Stimulated activated CD8-positive, alpha-beta memory T cell treated with anti-CD3 and anti-CD28 coated beads, Interleukin-12 subunit alpha, Interleukin-12 subunit beta, amount 100 ng/mL, for 24 hours (primary cell): ENCODE results near the gene AFF2.

ENCODE experiments used
- DNase-seq: peaks from one replicate; pipeline ENCODE4 v3.0.0-alpha.2; 2020; ENCODE audit errors: extremely low read depth

Gene AFF2

DNA sequence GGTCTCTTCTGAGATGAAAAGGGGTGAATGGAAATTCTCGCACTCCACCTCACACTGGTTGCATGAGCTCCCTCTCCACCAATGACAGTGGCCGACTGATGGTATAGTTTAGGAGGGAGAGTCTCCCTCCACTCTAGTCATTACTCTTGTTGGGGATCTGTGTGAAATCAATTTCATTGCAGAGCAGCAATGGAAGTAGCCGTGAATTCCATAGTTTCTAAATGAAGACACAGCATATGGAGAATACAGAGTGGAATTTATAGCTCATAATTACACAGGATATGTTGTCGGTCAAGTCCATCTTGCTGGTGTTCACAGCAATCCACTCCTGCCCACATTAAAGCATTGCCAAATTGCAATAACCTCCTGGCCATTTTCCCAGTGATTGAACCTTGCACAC, 426.0 kb downstream of the AFF2 start:
- DNase-seq, result no peak

DNA sequence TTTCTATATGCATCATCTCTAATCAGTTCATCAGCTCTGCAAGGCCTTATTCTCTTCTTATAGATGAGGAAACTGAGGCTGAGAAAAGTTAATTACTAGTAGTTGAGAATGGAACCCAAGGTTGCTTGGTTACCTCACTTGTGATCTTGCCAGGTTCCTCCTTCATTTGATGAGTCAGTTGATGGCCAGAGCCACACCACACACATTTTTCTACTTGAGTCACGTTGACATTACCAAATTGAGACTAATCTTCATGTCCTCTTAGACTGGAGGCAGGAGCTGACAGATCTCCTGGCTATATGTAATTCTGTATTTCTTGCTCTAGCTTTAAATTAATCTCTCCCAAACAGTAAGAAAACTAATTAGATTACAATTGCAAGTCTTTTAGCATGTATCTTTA, 428.4 kb downstream of the AFF2 start:
- DNase-seq, result no peak

DNA sequence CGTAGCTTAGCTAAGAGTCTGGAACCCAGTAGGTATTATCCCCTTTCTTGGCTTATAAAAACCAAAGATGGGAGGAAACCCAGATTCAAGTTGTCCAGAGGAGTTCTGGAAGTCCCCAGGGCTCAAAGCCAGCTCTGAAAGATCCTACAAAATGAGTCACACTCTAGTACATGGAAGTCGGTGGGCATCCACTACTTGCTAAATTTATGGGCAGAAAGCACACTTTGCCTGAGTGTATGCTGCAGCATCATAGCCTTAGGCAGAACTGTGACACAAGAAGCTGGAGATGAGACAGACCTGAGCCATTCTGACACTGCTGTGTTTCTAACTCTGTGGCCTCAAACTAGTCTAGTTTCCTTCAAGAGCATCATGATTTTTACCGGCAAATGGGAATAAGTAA, 429.3 kb downstream of the AFF2 start:
- no peak for DNase-seq

DNA sequence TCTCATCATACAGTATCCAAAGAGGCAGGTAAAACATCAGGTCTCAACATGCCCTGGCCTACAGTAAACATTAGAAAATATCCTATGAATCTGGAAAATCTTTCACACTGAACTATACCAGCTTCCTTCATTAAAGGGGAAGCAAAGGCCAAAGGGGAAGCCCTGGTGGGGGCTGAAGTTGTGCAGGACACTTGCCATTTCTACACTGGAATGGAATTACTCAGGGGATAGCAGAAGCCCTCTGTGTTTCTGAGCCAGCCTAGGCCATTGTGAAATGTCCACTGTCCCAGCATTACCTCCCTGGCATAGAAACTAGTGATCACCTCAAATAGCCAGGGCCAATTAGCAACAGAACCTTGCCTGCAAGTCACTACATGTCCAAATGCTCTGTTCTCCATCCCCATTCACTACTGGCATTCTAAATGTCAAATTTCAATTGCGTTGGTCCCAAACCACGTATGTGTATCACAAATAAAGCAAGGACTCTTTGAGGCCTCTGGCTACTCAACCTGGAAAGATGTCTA, 429.9 kb downstream of the AFF2 start:
- no peak for DNase-seq

DNA sequence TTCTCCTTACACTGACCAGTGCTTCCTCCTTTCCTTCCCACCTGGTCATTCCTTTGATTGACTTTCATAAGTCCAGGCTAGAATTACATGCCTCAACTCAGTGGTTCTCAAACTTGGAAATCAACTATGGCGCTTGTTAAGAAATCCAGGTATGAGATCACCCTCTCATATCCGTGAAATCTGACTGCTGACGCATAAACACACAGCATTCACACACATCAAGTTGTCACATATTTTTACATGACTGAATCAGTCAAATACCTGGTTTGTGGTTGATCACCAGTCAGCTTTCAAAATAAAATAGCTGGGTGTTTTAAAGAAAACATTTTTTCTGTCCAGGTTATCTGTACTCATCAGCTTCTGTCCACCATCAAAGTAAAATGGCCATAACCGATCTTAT, 433.5 kb downstream of the AFF2 start:
- DNase-seq, result no peak

DNA sequence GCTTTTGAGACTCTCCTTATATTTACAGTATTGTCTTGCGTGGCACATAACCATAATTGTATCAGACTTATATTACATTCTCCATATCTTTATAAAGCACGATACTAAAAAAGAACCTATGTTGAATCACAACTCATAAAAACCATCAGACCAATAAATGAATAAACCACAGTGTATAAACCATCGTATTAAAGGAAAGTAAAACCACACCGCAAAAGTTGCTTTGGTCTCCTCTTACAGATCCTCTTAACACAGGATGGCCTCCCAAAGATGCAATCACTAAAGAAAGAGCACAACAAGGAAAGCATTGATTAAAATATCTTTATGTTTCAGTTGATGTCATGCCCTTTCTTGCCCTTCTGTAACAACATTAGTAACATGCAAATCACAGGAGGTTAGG, 437.9 kb downstream of the AFF2 start:
- no peak for DNase-seq

DNA sequence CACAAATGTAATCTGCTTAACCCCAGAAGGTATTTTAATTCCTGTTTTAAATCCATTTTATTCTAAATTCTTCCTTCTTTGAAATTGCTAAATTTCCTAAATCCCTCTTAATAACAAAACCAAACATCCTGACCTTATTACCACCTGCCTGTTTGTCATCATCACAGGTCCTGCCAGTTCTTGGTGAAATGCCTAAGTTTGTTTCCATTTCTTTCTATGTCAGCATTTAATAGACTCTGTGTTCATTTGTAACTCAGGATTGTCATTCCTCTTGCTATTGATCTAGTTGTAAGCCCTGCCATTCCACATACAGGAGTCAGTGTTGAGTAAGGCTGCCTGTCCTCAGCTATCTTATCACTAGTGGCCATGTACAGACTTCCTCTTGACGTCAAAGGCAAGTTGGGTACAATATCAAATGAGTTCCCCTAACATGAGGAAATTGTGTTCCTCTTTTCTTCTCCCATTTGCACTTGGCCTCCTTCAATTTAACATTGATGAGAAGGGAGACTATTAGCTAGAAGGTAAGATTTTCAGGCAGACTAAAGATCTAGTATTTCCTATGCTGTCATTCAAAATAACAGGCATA, 440.1 kb downstream of the AFF2 start:
- DNase-seq, result no peak

DNA sequence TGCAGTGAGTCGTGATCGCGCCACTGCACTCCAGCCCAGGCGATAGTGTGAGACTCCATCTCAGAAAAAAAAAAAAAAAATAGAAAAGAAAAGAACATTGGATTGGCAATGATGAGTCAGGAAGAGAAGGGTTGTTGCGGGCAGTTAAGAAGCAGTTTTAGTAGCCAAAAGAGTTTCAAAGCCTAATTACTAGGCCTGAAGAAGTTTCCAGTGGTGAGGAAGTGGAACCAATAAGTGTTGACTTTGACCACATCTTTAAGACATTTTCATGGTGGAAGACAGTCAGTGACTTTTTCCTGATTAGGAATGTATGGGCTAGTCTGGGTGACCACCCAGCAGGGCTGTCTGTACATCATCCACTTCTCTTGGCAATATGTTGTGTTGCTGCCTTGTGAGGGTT, 442.3 kb downstream of the AFF2 start:
- no peak for DNase-seq

DNA sequence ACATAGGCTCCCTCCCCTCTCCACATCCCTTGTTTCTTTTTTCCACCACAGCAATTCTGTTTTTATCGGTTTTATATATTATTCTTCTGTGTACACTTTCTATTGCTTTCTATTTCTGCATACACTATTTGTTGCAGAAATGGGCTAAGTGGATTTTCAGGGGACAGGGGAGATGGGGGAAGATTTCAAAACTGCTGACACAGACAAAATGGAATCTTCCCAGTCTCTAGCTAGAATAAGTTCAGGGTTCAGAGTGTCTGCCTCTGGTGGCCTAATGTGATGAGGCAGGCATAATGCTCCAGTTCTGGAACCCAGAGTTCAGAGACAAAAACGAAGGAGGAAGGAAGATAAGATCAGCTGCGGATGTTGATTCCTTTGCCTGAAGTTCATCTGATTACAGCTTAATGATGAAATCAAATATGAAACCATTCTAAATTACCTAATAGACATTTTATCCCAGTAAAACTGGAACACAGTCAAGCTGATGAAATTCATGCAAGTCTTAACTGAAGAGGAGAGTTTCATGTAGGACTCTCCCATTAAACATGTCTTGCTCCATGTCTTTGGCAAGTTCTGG, 447.1 kb downstream of the AFF2 start:
- no peak for DNase-seq

DNA sequence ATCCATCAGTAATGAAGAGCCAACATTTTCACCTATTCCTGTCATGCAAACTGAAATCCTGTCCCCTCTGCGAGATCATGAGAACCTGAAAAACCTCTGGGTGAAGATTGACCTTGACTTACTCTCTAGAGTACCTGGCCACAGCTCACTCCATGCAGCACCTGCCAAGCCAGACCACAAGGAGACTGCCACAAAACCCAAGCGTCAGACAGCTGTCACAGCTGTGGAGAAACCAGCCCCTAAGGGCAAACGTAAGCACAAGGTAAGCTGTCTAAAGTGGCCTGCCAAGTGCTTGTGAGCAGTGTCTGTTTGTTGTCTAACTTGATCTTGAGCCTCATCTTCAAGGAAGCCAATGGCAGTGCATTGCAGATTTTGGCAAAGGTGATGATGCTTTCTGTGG, 455.9 kb downstream of the AFF2 start:
- DNase-seq, result no peak

DNA sequence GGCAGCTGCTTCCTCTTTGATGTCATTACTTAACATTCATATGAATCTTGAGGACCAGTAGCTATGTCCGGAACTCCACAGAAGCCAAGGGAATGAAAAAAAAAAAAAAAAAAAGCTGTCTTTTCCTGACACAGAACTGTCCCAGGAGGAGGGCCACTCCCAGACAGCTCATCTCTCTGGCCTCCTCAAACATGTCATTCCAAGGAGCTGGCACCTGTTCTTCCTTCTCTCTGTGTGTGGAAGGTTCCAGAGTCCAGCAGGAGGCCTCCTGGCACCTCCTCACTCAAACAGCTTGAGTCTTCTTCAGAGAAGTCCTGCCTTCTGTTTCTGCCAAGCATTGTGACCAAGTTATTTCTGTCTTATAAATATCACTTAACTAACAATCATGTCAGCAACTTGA, 458.5 kb downstream of the AFF2 start:
- no peak for DNase-seq

DNA sequence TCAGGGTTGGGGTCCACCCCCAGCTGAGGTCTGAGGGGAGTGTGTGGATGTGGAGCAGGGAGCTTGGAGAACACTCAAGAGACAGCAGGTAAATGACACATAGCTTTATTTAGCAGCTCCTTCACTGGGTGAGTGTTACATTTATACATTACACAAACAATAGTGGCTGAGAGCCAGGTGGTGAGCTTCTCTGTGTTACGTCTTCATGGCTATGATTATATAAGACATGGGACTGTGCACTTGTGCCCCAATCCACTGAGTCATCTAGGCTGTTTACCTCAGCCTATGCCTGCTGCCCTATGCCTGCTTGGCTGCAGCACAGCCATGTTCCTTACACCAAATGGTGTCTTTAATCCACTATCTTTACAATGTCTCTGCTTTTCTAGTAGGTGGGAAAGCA, 459.6 kb downstream of the AFF2 start:
- DNase-seq, result no peak

DNA sequence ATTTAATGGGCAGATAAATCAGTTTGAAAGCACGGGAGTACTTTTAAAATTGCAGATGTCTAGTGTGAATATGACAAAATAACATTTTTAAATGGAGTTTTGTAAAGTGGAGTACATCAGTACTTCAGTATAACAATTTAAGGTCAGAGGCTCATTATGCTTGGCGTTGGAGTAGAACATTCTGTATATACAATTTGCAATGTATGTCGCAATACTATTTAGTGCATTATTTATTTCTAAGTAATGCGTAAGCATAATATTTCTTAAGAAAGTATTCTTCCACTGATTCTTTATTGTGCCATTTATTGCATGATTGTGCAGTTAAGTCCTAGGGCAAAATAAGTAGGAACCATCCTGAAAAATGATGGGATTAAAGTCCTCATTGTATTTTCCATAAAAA, 461.6 kb downstream of the AFF2 start:
- no peak for DNase-seq

DNA sequence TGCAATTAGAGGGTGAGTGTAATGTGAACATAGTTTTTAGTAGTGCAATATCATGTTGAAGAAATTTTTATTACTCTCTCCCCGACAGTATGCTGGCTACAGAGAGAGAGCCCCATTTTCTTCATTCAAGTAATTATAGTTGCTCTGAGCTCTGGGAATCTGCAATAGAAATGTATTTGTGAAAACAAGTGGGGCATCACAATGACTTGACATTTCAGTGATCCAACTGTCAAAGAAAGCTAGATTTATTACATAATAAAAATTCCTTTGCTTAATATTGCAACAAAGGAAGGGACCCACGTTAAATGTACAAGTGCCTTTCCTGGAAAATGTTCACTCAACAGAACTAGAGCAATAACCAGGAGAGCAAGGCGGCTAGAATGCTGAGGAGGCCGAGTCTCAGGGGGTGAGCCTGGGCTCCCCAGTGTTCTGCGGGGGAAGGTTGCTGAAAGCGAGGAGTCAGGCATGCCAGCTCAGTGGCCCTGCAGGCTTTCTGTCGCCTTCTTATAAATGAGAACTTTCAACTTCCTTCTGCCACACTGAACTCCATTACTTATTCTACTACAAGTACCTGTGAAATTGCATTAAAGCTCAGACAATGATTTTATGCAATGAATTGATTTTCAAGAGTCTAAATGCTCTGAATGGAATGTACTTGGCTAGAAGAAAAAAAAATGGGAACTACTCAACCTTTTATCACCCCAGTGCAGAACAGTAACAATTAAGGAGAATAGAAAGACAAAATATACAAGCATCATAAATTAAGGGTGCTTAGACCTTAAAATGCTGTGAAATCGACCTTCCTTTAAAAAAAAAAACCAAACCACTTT, 476.4 kb downstream of the AFF2 start:
- DNase-seq, result no peak

DNA sequence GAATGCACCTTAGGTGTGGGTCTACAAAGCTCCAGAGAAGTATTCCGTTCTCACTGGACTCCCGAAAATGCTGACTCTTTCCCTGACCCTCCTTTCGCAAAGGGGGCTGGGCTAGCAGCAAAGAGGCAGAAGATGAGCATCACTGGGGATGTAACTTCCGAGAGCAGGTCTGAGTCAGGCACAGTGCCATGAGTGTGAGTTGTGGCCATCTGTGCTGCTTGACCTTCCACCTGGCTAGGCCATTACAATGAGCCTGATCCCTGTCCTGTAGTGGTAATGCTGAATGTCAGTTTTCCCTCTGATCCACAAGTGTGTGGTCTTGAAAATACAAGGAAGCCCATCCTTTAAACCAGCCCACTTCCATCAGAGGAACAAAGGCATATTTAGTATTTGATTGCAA, 479.4 kb downstream of the AFF2 start:
- no peak for DNase-seq

DNA sequence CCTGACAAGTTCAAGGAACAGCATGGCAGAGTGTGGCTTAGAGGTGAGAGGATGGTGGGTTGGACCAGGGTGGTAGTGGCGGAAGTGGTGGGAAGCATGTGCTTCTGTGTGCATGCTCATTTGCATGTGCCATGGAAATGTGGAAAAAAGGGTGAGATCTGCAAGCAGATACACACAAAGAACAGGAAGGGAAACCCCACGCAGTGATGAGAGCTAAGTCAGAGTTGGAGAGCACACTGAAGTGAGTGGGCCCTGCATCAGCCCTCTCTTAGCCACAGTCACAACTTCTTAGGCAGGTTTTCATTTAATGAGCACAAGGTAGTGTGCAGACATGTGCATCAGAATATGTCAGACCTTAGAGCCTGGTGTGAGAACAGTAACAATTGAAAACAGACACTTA, 483.8 kb downstream of the AFF2 start:
- no peak for DNase-seq

DNA sequence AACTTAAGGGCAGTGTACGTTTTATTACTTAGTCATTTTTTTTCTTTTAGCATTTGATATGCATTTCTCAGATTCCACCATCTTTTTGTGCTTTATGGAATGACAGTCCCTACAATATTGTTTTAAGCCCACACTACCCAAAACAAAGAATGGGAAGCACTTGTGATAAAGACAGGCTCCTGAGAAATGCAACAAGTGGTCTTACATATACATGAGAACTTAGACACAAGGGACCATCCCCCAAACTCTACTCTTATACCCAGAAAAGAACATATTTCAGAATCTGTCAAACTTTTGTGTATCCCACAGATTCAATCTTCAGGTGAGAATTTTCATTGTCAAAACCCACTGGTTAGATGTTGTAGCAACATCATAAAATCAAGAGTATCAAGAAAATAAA, 491.1 kb downstream of the AFF2 start:
- DNase-seq, result no peak

DNA sequence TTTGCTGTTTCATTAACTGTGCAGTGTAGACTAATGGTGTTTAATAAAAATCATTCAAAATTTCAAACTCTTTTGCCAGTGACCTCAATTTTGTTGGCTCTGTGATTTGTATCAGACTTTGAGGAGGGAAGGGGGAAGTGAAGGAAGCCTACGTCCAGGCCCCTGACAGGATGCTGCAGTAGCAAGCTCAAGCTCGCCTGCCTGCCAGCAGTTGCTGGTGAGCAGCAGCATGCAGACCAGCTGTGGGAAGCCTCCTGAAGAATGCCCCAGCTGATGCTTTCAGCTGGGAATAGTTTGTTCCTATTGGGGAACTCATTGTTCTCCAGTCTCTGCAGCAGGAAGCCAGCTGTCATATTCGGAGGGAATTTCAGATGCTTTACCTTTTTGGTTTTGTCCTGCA, 495.2 kb downstream of the AFF2 start:
- DNase-seq, result no peak

DNA sequence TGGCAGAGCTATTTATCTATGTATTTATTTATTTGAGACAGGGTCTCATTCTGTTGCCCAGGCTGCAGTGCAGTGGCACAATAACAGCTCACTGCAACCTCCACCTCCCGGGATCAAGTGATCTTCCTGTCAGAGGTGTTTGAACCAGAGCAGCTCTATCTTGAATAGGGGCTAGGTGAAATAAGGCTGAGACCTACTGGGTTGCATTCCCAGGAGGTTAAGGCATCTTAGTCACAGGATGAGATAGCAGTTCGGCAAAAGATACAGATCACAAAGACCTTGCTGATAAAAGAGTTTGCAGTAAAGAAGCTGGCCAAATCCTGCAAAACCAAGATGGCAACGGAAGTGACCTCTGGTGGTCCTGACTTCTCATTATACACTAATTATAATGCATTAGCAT, 501.9 kb downstream of the AFF2 start:
- no peak for DNase-seq

DNA sequence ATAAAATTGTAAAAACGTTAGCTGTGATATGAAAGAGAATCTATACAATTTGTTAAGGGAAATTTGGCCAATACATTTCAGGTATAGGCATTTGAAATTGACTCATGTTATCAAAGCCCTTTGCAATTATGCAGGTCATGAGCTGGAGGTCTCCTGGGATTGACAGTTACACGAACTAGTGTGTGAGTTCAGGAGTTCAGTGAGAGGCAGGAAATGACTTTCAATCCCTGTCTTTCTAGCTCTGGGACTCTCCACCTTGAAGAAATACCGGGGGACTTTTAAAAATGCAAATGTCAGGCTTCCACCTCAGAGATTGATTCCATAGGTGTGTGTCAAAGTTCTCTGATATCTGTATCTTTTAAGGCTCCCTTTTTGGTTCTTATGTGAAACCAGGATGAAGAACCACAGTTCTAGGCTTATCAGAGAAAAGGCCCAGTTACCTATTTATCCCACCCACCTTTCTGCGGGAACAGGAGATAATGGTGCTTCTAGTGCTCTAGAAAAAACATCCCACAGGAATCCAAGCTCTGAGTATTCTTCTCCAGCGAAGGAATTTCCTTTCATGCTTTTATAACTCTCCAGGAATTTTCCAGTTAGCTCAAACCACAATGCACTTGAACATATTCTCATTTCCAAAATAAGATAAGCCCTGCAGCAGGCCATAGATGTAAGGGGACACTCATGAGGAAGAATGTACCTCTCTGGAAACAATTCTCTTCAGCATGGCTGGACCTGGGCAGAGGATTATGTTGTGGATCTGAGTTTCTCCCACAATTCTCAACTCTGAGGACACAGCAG, 503.6 kb downstream of the AFF2 start:
- DNase-seq, result no peak

DNA sequence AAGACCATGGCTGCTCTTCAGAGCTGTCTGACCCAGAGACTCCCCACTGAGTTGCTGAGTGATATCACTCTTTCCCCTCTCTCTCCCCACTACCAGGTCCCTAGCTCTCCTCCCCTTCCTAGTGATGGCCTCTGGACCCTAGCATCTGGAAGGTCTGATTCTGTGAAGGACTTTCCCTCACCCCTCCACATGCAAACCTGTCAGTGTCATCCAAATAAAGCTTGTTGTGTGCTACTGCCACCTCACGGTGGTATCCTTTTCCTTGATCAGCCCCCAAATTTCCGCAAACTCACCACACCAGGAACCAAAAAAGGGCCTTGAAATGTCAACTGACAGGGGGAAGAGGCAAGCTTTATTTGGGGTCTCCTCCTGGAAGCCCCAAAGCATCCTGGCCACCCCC, 504.5 kb downstream of the AFF2 start:
- DNase-seq, result no peak

DNA sequence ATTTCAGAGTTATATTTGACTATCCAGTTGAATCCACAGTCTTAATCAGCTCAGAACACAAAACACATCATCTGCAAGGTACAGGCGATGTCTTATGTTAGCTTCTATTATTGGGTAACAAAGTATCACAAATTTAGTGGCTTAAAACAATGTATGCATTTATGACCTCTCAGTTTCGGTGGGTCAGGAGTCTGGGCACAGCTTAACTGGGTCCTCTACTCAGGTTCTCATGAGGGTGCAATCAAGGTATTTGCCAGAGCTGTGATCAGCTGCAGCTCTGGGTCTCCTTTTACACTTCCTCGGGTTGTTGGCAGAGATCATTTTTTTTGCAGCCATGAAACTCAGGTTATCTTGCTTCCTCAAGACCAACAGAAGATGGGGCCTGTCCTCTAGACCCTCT, 505.8 kb downstream of the AFF2 start:
- DNase-seq, result no peak
